ENCODE measurements around the gene PIK3AP1. TPM values are rescaled to one million over a fixed set of nuclear protein-coding genes. Genes with fewer than 3 reads are reported as not detected.

Gene PIK3AP1
- total RNA-seq, 4 donors from 2014 or later, result 1.7 to 10.6 (median 8.4) TPM

GRCh38 chr10:96585736-96586418, 134.4 kb downstream of the PIK3AP1 start:
- Histone ChIP-seq H3K4me1 (peaks cover 0 to 8% of the 10 kb centered on the region in 2 donors), H3K4me3 (peak overlapping the region; percentile 73 to 88), H3K27me3 (no peaks in the 10 kb centered on the region), H3K27ac (peak overlapping the region; percentile 93 to 95), H3K36me3 (no peaks in the 10 kb centered on the region), H3K9me3 (no peaks in the 10 kb centered on the region)
- no peak for TF ChIP-seq CTCF (IDR thresholded peaks at IDR 0.05)
- TF ChIP-seq POLR2A (IDR thresholded peaks at IDR 0.05), result no peak
- intact Hi-C loops (cut with DNase I; ENCODE audit: low total_unique reads), result no loop called here
- DNase-seq, result no peak

- H3K27ac ChIP-seq, result no peak overlapping the region
- TF ChIP-seq CTCF (IDR thresholded peaks at IDR 0.05) (no peak), POLR2A (IDR thresholded peaks at IDR 0.05) (no peak)
- H3K9me3 ChIP-seq, result no peaks in the 10 kb centered on the region
- no peaks in the 10 kb centered on the region for H3K27me3 ChIP-seq
- peaks cover 0 to 8% of the 10 kb centered on the region in 2 donors for H3K4me1 ChIP-seq
- no peak overlapping the region for H3K4me3 ChIP-seq
- intact Hi-C loops (cut with DNase I; ENCODE audit: low total_unique reads), result no loop called here
- no peak for DNase-seq
- no peaks in the 10 kb centered on the region for H3K36me3 ChIP-seq
These were observed 135.8 kb downstream of the PIK3AP1 start for GRCh38 chr10:96584474-96584873.

- intact Hi-C loops (cut with DNase I; ENCODE audit: low total_unique reads), result no loop called here
- Histone ChIP-seq H3K4me3 (no peak overlapping the region), H3K36me3 (no peaks in the 10 kb centered on the region), H3K27me3 (no peaks in the 10 kb centered on the region), H3K27ac (no peak overlapping the region), H3K9me3 (no peaks in the 10 kb centered on the region), H3K4me1 (peaks cover 0 to 8% of the 10 kb centered on the region in 2 donors)
- no peak for DNase-seq
- no peak for TF ChIP-seq POLR2A (IDR thresholded peaks at IDR 0.05)
- no peak for TF ChIP-seq CTCF (IDR thresholded peaks at IDR 0.05)
These were observed 136.3 kb downstream of the PIK3AP1 start for GRCh38 chr10:96584035-96584434.

GRCh38 chr10:96579133-96579532, 141.2 kb downstream of the PIK3AP1 start:
- no peaks in the 10 kb centered on the region for H3K9me3 ChIP-seq
- no peaks in the 10 kb centered on the region for H3K36me3 ChIP-seq
- no peaks in the 10 kb centered on the region for H3K4me1 ChIP-seq
- H3K27me3 ChIP-seq, result no peaks in the 10 kb centered on the region
- H3K4me3 ChIP-seq, result no peak overlapping the region
- no peak for DNase-seq
- TF ChIP-seq CTCF (IDR thresholded peaks at IDR 0.05) (no peak), POLR2A (IDR thresholded peaks at IDR 0.05) (no peak)
- intact Hi-C loops (cut with DNase I; ENCODE audit: low total_unique reads), result no loop called here
- H3K27ac ChIP-seq, result no peak overlapping the region

- intact Hi-C loops (cut with DNase I; ENCODE audit: low total_unique reads), result no loop called here
- Histone ChIP-seq H3K4me1 (no peaks in the 10 kb centered on the region), H3K9me3 (no peaks in the 10 kb centered on the region), H3K27ac (no peak overlapping the region), H3K4me3 (no peak overlapping the region), H3K27me3 (no peaks in the 10 kb centered on the region), H3K36me3 (no peaks in the 10 kb centered on the region)
- DNase-seq, result no peak
- TF ChIP-seq CTCF (IDR thresholded peaks at IDR 0.05), result no peak
- TF ChIP-seq POLR2A (IDR thresholded peaks at IDR 0.05), result no peak
These were observed 141.7 kb downstream of the PIK3AP1 start for GRCh38 chr10:96578633-96579032.

Data from uterus (tissue), 4 donors.